ENCODE results near the gene RBM34.
A peak's percentile ranks its signal among the peaks of the same experiment; 100 is the strongest.

The RBM34 gene

GRCh38 chr1:235133086-235133485 is 28.0 kb downstream of the RBM34 start:
- Mint-ChIP-seq H3K4me3 (no peak overlapping the region), H3K9me3 (no peaks in the 10 kb centered on the region), H3K4me1 (peaks cover 4% of the 10 kb centered on the region), H3K27me3 (no peaks in the 10 kb centered on the region), H3K27ac (no peak overlapping the region), H3K36me3 (peaks cover 12% of the 10 kb centered on the region)

- no peak overlapping the region for H3K4me3 Mint-ChIP-seq
- no peaks in the 10 kb centered on the region for H3K9me3 Mint-ChIP-seq
- H3K27ac Mint-ChIP-seq: no peak overlapping the region
- peaks cover 9% of the 10 kb centered on the region for H3K4me1 Mint-ChIP-seq
- no peaks in the 10 kb centered on the region for H3K27me3 Mint-ChIP-seq
- peaks cover 19% of the 10 kb centered on the region for H3K36me3 Mint-ChIP-seq
Measured at GRCh38 chr1:235131961-235132360, 29.1 kb downstream of the RBM34 start.

- Mint-ChIP-seq H3K27ac (peak overlapping the region; percentile 42), H3K4me1 (peaks cover 21% of the 10 kb centered on the region), H3K4me3 (peak overlapping the region; percentile 11), H3K36me3 (peaks cover 19% of the 10 kb centered on the region), H3K27me3 (no peaks in the 10 kb centered on the region), H3K9me3 (no peaks in the 10 kb centered on the region)
Measured at GRCh38 chr1:235130766-235131270, 30.2 kb downstream of the RBM34 start.

- Mint-ChIP-seq H3K27ac (peak overlapping the region; percentile 79), H3K27me3 (no peaks in the 10 kb centered on the region), H3K4me3 (peak overlapping the region; percentile 99), H3K36me3 (peaks cover 20% of the 10 kb centered on the region), H3K9me3 (no peaks in the 10 kb centered on the region), H3K4me1 (peaks cover 26% of the 10 kb centered on the region)
Measured at GRCh38 chr1:235129774-235130570, 31.1 kb downstream of the RBM34 start.

GRCh38 chr1:235128456-235129328 is 32.4 kb downstream of the RBM34 start, which contains the start of gene TOMM20:
Gene TOMM20 (minus strand): TSS chr1:235128837. CDS start chr1:235128715, 122 bp downstream.
- peak within 1 kb of the TSS; percentile 99 for H3K27ac Mint-ChIP-seq
- H3K4me3 Mint-ChIP-seq: peak within 1 kb of the TSS; percentile 99
- peaks cover 37% of the 10 kb centered on the region for H3K4me1 Mint-ChIP-seq
- H3K36me3 Mint-ChIP-seq: peaks cover 22% of the 10 kb centered on the region
- no peaks in the 10 kb centered on the region for H3K27me3 Mint-ChIP-seq
- H3K9me3 Mint-ChIP-seq: no peaks in the 10 kb centered on the region

GRCh38 chr1:235127732-235128455 is 33.2 kb downstream of the RBM34 start:
- Mint-ChIP-seq H3K4me1 (peaks cover 45% of the 10 kb centered on the region), H3K27me3 (no peaks in the 10 kb centered on the region), H3K36me3 (peaks cover 25% of the 10 kb centered on the region), H3K9me3 (no peaks in the 10 kb centered on the region), H3K4me3 (peak overlapping the region; percentile 99), H3K27ac (peak overlapping the region; percentile 99)

GRCh38 chr1:235127203-235127602 is 33.8 kb downstream of the RBM34 start:
- peak overlapping the region; percentile 99 for H3K4me3 Mint-ChIP-seq
- H3K36me3 Mint-ChIP-seq: peaks cover 26% of the 10 kb centered on the region

GRCh38 chr1:235124665-235125064 is 36.4 kb downstream of the RBM34 start:
- Mint-ChIP-seq H3K27me3 (no peaks in the 10 kb centered on the region), H3K4me1 (peaks cover 57% of the 10 kb centered on the region), H3K27ac (peak overlapping the region; percentile 91), H3K9me3 (no peaks in the 10 kb centered on the region), H3K4me3 (peak overlapping the region; percentile 79), H3K36me3 (peaks cover 29% of the 10 kb centered on the region)

More at GRCh38 chr1:235127203-235127602, 33.8 kb downstream of the RBM34 start:
- Mint-ChIP-seq H3K4me1 (peaks cover 52% of the 10 kb centered on the region), H3K27ac (peak overlapping the region; percentile 99), H3K27me3 (no peaks in the 10 kb centered on the region), H3K9me3 (no peaks in the 10 kb centered on the region)

- Mint-ChIP-seq H3K4me3 (peak overlapping the region; percentile 79), H3K27ac (peak overlapping the region; percentile 91)
Measured at GRCh38 chr1:235124111-235124510, 36.9 kb downstream of the RBM34 start.

GRCh38 chr1:235122348-235122747 is 38.7 kb downstream of the RBM34 start:
- H3K27me3 Mint-ChIP-seq: no peaks in the 10 kb centered on the region
- peak overlapping the region; percentile 64 for H3K4me3 Mint-ChIP-seq
- no peaks in the 10 kb centered on the region for H3K9me3 Mint-ChIP-seq
- H3K27ac Mint-ChIP-seq: peak overlapping the region; percentile 89
- H3K4me1 Mint-ChIP-seq: peaks cover 56% of the 10 kb centered on the region
- H3K36me3 Mint-ChIP-seq: peaks cover 25% of the 10 kb centered on the region

More at GRCh38 chr1:235124111-235124510, 36.9 kb downstream of the RBM34 start:
- Mint-ChIP-seq H3K36me3 (peaks cover 29% of the 10 kb centered on the region), H3K4me1 (peaks cover 56% of the 10 kb centered on the region), H3K27me3 (no peaks in the 10 kb centered on the region), H3K9me3 (no peaks in the 10 kb centered on the region)

GRCh38 chr1:235113183-235113917 is 47.7 kb downstream of the RBM34 start:
- H3K27ac Mint-ChIP-seq: no peak overlapping the region
- peaks cover 7% of the 10 kb centered on the region for H3K4me1 Mint-ChIP-seq
- peaks cover 23% of the 10 kb centered on the region for H3K36me3 Mint-ChIP-seq
- no peak overlapping the region for H3K4me3 Mint-ChIP-seq
- no peaks in the 10 kb centered on the region for H3K9me3 Mint-ChIP-seq
- H3K27me3 Mint-ChIP-seq: no peaks in the 10 kb centered on the region

GRCh38 chr1:235112297-235113182 is 48.5 kb downstream of the RBM34 start:
- peaks cover 7% of the 10 kb centered on the region for H3K4me1 Mint-ChIP-seq
- no peaks in the 10 kb centered on the region for H3K9me3 Mint-ChIP-seq
- no peak overlapping the region for H3K4me3 Mint-ChIP-seq
- peaks cover 23% of the 10 kb centered on the region for H3K36me3 Mint-ChIP-seq
- peak overlapping the region; percentile 41 for H3K27ac Mint-ChIP-seq
- H3K27me3 Mint-ChIP-seq: no peaks in the 10 kb centered on the region

GRCh38 chr1:235111107-235111506 is 49.9 kb downstream of the RBM34 start:
- Mint-ChIP-seq H3K27ac (no peak overlapping the region), H3K27me3 (no peaks in the 10 kb centered on the region), H3K4me3 (no peak overlapping the region), H3K4me1 (peaks cover 17% of the 10 kb centered on the region), H3K9me3 (no peaks in the 10 kb centered on the region), H3K36me3 (peaks cover 27% of the 10 kb centered on the region)

- peaks cover 30% of the 10 kb centered on the region for H3K4me1 Mint-ChIP-seq
- H3K4me3 Mint-ChIP-seq: no peak overlapping the region
- H3K27ac Mint-ChIP-seq: no peak overlapping the region
- no peaks in the 10 kb centered on the region for H3K27me3 Mint-ChIP-seq
- H3K36me3 Mint-ChIP-seq: peaks cover 27% of the 10 kb centered on the region
- no peaks in the 10 kb centered on the region for H3K9me3 Mint-ChIP-seq
Measured at GRCh38 chr1:235108876-235109275, 52.2 kb downstream of the RBM34 start.

Data from activated naive CD4-positive, alpha-beta T cell treated with anti-CD3 and anti-CD28 coated beads, Interleukin-2, amount 50 U/mL, for 24 hours (primary cell).